ENCODE results near the gene MED15. TPM values are rescaled to one million over a fixed set of nuclear protein-coding genes. Genes with fewer than 3 reads are reported as not detected.

MED15 gene
- polyA plus RNA-seq, 1 experiment: 42.7 TPM

DNA sequence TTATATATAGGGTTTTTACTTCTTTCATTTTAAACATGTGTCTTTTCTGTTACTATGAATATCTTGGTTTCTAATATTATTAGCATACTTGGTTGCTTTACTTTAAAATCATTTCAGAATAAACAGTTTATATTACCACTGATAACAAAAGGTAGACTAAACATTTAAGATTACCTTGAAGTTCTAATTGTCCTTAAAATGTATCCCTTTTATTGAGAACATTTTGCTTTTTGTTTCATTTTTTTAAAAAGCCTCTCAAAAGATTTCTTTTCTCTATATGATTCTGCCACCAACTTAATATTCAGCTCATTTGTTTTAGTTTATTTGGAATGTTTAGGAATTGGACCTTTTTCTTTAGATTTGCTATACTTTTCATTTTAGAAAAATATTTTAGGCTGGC lies 39.6 kb downstream of the MED15 start:
- TF ChIP-seq, protein P1, sequence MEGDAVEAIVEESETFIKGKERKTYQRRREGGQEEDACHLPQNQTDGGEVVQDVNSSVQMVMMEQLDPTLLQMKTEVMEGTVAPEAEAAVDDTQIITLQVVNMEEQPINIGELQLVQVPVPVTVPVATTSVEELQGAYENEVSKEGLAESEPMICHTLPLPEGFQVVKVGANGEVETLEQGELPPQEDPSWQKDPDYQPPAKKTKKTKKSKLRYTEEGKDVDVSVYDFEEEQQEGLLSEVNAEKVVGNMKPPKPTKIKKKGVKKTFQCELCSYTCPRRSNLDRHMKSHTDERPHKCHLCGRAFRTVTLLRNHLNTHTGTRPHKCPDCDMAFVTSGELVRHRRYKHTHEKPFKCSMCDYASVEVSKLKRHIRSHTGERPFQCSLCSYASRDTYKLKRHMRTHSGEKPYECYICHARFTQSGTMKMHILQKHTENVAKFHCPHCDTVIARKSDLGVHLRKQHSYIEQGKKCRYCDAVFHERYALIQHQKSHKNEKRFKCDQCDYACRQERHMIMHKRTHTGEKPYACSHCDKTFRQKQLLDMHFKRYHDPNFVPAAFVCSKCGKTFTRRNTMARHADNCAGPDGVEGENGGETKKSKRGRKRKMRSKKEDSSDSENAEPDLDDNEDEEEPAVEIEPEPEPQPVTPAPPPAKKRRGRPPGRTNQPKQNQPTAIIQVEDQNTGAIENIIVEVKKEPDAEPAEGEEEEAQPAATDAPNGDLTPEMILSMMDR (IDR thresholded peaks at IDR 0.05; ENCODE audit: insufficient read depth, low read depth, low read length): no peak
- Histone ChIP-seq H3K4me3 (ENCODE audit: low read depth, low read length) (no peak overlapping the region), H3K36me3 (ENCODE audit: control insufficient read depth, insufficient read depth, low read length) (peaks cover 8% of the 10 kb centered on the region), H3K27me3 (ENCODE audit: control insufficient read depth, insufficient read depth, low read length) (no peaks in the 10 kb centered on the region)
- no peak for DNase-seq (ENCODE audit: low read depth)
- CTCF ChIA-PET: interaction anchor here (1.1 to 2.3 kb wide), 2 partner anchors 15 to 18 kb away, joined by 3 to 18 read pairs; no protein-coding TSS in a partner anchor
- POLR2A ChIA-PET: interaction anchor here (0.6 kb wide), 1 partner anchor 15 kb away, joined by 3 read pairs; no protein-coding TSS in a partner anchor

DNA sequence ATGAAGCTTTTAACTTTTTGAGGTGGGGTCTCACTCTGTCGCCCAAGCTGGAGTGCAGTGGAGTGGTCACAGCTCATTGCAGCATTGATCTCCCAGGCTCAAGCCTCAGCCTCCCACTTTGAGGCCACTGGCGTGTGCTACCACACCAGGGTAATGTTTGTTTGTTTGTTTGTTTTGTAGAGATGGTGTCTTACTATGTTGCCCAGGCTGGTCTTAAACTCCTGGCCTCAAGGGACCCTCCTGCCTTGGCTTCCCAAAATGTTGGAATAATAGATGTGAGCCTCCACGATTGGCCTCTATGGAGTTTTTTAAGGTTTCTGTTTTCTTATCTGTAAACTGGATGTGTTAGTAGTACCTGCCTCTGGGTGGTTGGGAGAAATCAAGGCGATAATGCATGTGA lies 41.4 kb downstream of the MED15 start:
- Histone ChIP-seq H3K27me3 (ENCODE audit: control insufficient read depth, insufficient read depth, low read length) (no peaks in the 10 kb centered on the region), H3K4me3 (ENCODE audit: low read depth, low read length) (no peak overlapping the region), H3K36me3 (ENCODE audit: control insufficient read depth, insufficient read depth, low read length) (peaks cover 11% of the 10 kb centered on the region)
- TF ChIP-seq, protein P1 (IDR thresholded peaks at IDR 0.05; ENCODE audit: insufficient read depth, low read depth, low read length): no peak
- CTCF ChIA-PET: interaction anchor here (11.1 kb wide), 1 partner anchor 18 kb away, joined by 184 read pairs; no protein-coding TSS in a partner anchor
- POLR2A ChIA-PET: no interaction called here
- DNase-seq (ENCODE audit: low read depth): no peak

DNA sequence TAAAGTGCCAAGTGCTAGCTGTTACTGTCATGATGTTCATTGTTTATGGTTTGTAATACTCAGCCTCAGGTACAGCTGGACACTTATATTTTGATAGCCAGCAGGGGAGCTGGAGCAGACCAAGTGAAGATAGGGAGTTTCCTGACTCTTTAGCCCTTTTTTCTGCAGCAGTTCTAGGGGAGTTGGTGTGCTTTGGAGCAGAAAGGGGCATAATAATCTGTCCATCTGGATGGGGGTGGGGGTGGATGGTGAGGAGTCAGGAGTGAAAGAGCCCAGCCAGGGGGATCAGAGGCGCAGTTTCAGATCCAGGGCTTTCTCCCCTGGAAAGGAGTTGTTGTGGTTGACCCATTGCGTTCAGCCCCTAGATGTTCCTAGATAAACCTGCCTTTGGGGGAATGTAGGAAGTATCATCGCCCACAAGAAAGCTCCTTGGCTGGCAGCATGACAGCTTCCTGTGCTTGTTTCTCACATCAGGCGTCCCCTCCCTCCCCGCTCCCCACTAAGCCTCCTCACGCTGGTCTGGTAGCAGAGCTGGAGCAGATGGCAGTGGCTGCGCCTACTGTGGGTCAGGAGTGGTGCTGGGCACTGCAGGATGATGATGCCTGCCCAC lies 41.9 kb downstream of the MED15 start:
- Histone ChIP-seq H3K4me3 (ENCODE audit: low read depth, low read length) (no peak overlapping the region), H3K27me3 (ENCODE audit: control insufficient read depth, insufficient read depth, low read length) (no peaks in the 10 kb centered on the region), H3K36me3 (ENCODE audit: control insufficient read depth, insufficient read depth, low read length) (peaks cover 16% of the 10 kb centered on the region)
- CTCF ChIA-PET: interaction anchor here (0.6 to 11.1 kb wide), 4 partner anchors 9 to 18 kb away, joined by 3 to 184 read pairs (median 4); no protein-coding TSS in a partner anchor
- DNase-seq (ENCODE audit: low read depth): no peak
- TF ChIP-seq, protein P1 (IDR thresholded peaks at IDR 0.05; ENCODE audit: insufficient read depth, low read depth, low read length): no peak
- POLR2A ChIA-PET: no interaction called here

DNA sequence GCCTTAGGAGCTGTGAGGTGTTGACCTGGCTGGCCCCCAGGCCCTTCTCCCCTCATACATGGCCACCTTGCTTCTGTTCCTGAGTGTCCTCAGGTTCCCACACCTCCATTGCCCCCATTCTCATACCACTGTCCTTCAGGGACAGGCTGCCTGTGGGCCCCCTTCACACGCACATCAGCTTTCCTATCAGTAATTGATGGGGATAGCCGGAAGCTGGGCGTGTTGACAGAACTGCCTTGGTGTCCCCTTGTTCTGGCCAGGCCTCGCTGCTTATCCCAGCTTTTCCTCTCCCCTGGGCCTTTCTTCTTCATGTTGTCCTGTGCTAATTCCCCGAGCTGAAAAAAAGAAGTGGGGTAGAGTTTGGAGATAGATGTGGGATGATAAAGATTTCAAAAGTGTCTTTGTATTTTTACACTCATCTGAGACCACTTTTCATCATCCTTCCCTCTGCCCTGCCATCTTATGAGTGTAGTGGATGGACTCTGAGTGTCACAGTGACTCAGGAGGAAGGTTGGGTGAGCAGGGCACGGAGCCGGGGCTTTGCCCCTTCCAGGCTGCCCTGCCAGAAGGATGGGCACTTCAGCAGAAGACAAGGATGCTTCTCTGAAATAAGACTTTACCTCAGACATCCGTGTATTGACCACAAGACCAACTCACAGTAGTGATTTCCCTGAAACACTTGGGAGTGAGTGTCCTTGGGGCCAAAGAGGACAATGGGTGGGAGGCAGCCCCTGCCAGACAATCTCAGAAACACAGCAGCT lies 42.8 kb downstream of the MED15 start:
- CTCF ChIA-PET: interaction anchor here (0.6 to 11.1 kb wide), 4 partner anchors 9 to 17 kb away, joined by 3 to 184 read pairs (median 4); no protein-coding TSS in a partner anchor

More for the DNA sequence above, 42.8 kb downstream of the MED15 start:
- POLR2A ChIA-PET: no interaction called here
- Histone ChIP-seq H3K36me3 (ENCODE audit: control insufficient read depth, insufficient read depth, low read length) (peaks cover 18% of the 10 kb centered on the region), H3K4me3 (ENCODE audit: low read depth, low read length) (no peak overlapping the region), H3K27me3 (ENCODE audit: control insufficient read depth, insufficient read depth, low read length) (no peaks in the 10 kb centered on the region)
- no peak for DNase-seq (ENCODE audit: low read depth)
- TF ChIP-seq, protein P1 (IDR thresholded peaks at IDR 0.05; ENCODE audit: insufficient read depth, low read depth, low read length): no peak
